Mesenchymal stem cell (in vitro differentiated cells and primary cell): ENCODE measurements around the gene CRADD.

Source experiments
- DNase-seq: peaks from one replicate; pipeline ENCODE4 v3.0.0-alpha.2; 2013
- H2AFZ ChIP-seq: one replicate; pipeline ENCODE4 v1.6.1; 2013; ENCODE audit warnings: low read depth, mild to moderate bottlenecking, control low read depth, inconsistent platforms, low read length, moderate library complexity
- H2AK5ac ChIP-seq: 2 replicates; pipeline ENCODE4 v1.6.1; 2013; ENCODE audit warnings: low read length, moderate library complexity, mild to moderate bottlenecking, inconsistent platforms; ENCODE audit not compliant: severe bottlenecking
- H2BK120ac ChIP-seq: one replicate; pipeline ENCODE4 v1.6.1; 2013; ENCODE audit warnings: low read depth, mild to moderate bottlenecking, inconsistent platforms, low read length, moderate library complexity
- H2BK12ac ChIP-seq, 2 experiments: one replicate each; pipeline ENCODE4 v1.6.1; 2013; ENCODE audit warnings: inconsistent platforms in 2 of 2, low read length in 2 of 2, mild to moderate bottlenecking in 2 of 2, moderate library complexity in 2 of 2, control low read depth in 1 of 2
- H2BK15ac ChIP-seq: one replicate; pipeline ENCODE4 v1.6.1; 2013; ENCODE audit warnings: mild to moderate bottlenecking, low read depth, inconsistent platforms; ENCODE audit not compliant: poor library complexity, severe bottlenecking
- H2BK5ac ChIP-seq: 2 replicates; pipeline ENCODE4 v1.6.1; 2013; ENCODE audit warnings: low read depth, mild to moderate bottlenecking, low read length, control low read depth, inconsistent platforms; ENCODE audit not compliant: poor library complexity, severe bottlenecking
- H3K14ac ChIP-seq, 2 experiments: one replicate each; pipeline ENCODE4 v1.6.1; 2013; ENCODE audit warnings: inconsistent platforms in 2 of 2, low read length in 2 of 2, control low read depth in 1 of 2, mild to moderate bottlenecking in 1 of 2, moderate library complexity in 1 of 2
- H3K18ac ChIP-seq, 2 experiments: one replicate each; pipeline ENCODE4 v1.6.1; 2013; ENCODE audit warnings: inconsistent platforms in 2 of 2, low read length in 2 of 2, control low read depth in 1 of 2, low read depth in 1 of 2, mild to moderate bottlenecking in 1 of 2
- H3K23ac ChIP-seq, 2 experiments: one replicate each; pipeline ENCODE4 v1.6.1; 2013; ENCODE audit warnings: inconsistent platforms in 2 of 2, low read length in 2 of 2, mild to moderate bottlenecking in 2 of 2, moderate library complexity in 2 of 2, control low read depth in 1 of 2
- H3K27ac ChIP-seq: 2 replicates; pipeline ENCODE4 v1.5.1; 2013; ENCODE audit warnings: mild to moderate bottlenecking, moderate library complexity, low read length, control low read depth, inconsistent platforms; ENCODE audit not compliant: poor library complexity, severe bottlenecking
- H3K27me3 ChIP-seq, 2 experiments: 2 replicates each; pipeline versions ENCODE4 v1.6.1 to v1.7.0; 2013; ENCODE audit warnings: low read length in 2 of 2, mild to moderate bottlenecking in 2 of 2, moderate library complexity in 2 of 2, control low read depth in 1 of 2, inconsistent platforms in 1 of 2; ENCODE audit not compliant: control insufficient read depth in 1 of 2, insufficient read depth in 1 of 2
- H3K36me3 ChIP-seq, 2 experiments: 2 replicates each; pipeline versions ENCODE4 v1.6.1 to v1.7.0; 2013; ENCODE audit warnings: low read length in 2 of 2, control low read depth in 1 of 2, inconsistent platforms in 1 of 2, low read depth in 1 of 2, mild to moderate bottlenecking in 1 of 2; ENCODE audit not compliant: insufficient read depth in 2 of 2, control insufficient read depth in 1 of 2
- H3K4ac ChIP-seq, 2 experiments: one replicate each; pipeline ENCODE4 v1.6.1; 2013; ENCODE audit warnings: inconsistent platforms in 2 of 2, low read length in 2 of 2, mild to moderate bottlenecking in 2 of 2, moderate library complexity in 2 of 2, control low read depth in 1 of 2, low read depth in 1 of 2
- H3K4me1 ChIP-seq: 2 replicates; pipeline ENCODE4 v1.6.1; 2013; ENCODE audit warnings: low read depth, low read length, control low read depth; ENCODE audit not compliant: control insufficient read depth, insufficient read depth
- H3K4me2 ChIP-seq: 2 replicates; pipeline ENCODE4 v1.6.1; 2013; ENCODE audit warnings: low read length, mild to moderate bottlenecking, inconsistent platforms; ENCODE audit not compliant: poor library complexity, severe bottlenecking
- H3K4me3 ChIP-seq, 2 experiments: 2 replicates each; pipeline versions ENCODE4 v1.5.1 to v1.7.0; 2013; ENCODE audit warnings: low read length in 2 of 2, mild to moderate bottlenecking in 2 of 2, control low read depth in 1 of 2, low read depth in 1 of 2; ENCODE audit not compliant: insufficient read depth in 1 of 2
- H3K79me1 ChIP-seq: replicated peaks from 2 replicates; pipeline ENCODE4 v1.6.1; 2013; ENCODE audit warnings: mild to moderate bottlenecking, control low read depth, low read length, inconsistent platforms; ENCODE audit not compliant: poor library complexity, severe bottlenecking
- H3K9ac ChIP-seq: 2 replicates; pipeline ENCODE4 v1.7.0; 2013; ENCODE audit warnings: mild to moderate bottlenecking, low read length, moderate library complexity
- H3K9me3 ChIP-seq: 2 replicates; pipeline ENCODE4 v1.7.0; 2013; ENCODE audit warnings: mild to moderate bottlenecking, low read length; ENCODE audit not compliant: control insufficient read depth
- H4K8ac ChIP-seq: one replicate; pipeline ENCODE4 v1.6.1; 2013; ENCODE audit warnings: inconsistent platforms, mild to moderate bottlenecking, low read length, moderate library complexity
- H4K91ac ChIP-seq: one replicate; pipeline ENCODE4 v1.6.1; 2013; ENCODE audit warnings: mild to moderate bottlenecking, low read length, inconsistent platforms
- WGBS: methylation state at CpG from one replicate; pipeline ENCODE4 v1.1.7; 2013; ENCODE audit warnings: mixed read lengths; 5-methylcytosine and 5-hydroxymethylcytosine counted together

CRADD gene

GRCh38 chr12:93803424-93803807 lies 126.2 kb downstream of the CRADD start:
- 81% methylated on average over 4 of the region's 4 CpGs for WGBS

DNA sequence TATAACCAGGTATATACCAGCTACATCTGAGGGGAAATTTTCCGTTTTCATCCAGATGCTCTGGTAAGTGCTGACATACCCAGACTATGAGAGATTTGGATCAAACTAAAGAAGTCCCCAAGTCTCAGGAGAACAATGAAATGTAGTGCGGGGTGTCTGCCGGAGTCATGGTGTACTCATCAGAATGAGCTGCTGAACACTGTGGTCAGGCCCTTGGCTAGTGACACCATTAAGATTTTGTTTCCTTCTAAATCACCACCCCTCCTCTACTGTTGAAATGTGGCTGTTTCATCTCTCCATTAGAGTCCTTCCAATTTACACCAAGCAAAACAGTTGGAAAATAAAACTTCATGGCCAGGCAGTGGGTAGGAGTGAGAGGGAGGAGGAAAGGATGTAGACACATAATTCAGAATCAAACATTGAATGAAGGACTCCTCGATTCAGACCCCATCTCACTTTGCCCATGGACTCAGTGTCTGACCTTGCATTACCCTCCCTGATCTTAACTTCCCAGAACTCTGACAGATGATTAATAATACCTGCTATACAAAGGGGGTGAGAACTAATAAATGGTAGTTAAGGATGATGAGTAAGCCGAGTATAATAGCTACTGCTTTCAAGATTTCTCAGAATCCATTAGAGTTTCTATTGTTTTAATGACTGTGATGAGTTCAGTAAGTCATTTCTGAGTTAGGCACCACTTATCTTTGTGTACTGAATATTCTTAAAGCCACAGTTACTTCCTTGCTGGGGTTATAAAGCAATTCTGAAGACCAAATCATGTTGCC lies 127.4 kb downstream of the CRADD start:
- no peak overlapping the region for H4K8ac ChIP-seq
- peak overlapping the region in 1 of 2 experiments; percentile 19 for H3K14ac ChIP-seq
- no peak overlapping the region for H2BK120ac ChIP-seq
- peak overlapping the region; percentile 23 for H2AK5ac ChIP-seq
- H3K79me1 ChIP-seq: peaks cover 1% of the 10 kb centered on the region
- H4K91ac ChIP-seq: no peak overlapping the region
- no peak overlapping the region for H2BK12ac ChIP-seq
- no peak overlapping the region for H2BK15ac ChIP-seq
- peaks cover 2% of the 10 kb centered on the region for H3K4me1 ChIP-seq
- no peak overlapping the region for H3K27ac ChIP-seq
- H3K9ac ChIP-seq: no peak overlapping the region
- no peaks in the 10 kb centered on the region for H3K27me3 ChIP-seq
- no peak overlapping the region for H2BK5ac ChIP-seq
- no peak overlapping the region for H3K23ac ChIP-seq
- no peaks in the 10 kb centered on the region for H3K36me3 ChIP-seq
- no peak overlapping the region for H3K4me2 ChIP-seq
- no peak for DNase-seq
- no peak overlapping the region for H3K18ac ChIP-seq
- H3K4ac ChIP-seq: peak overlapping the region in 1 of 2 experiments; percentile 49
- no peak overlapping the region for H2AFZ ChIP-seq
- H3K9me3 ChIP-seq: no peaks in the 10 kb centered on the region
- 60% methylated on average over 4 of the region's 5 CpGs for WGBS
- H3K4me3 ChIP-seq: no peak overlapping the region

More at GRCh38 chr12:93803424-93803807, 126.2 kb downstream of the CRADD start:
- peak overlapping the region; percentile 31 for H3K4me2 ChIP-seq
- no peak overlapping the region for H3K18ac ChIP-seq
- H3K4ac ChIP-seq: no peak overlapping the region
- H3K14ac ChIP-seq: no peak overlapping the region
- H3K4me3 ChIP-seq: peak overlapping the region in 1 of 2 experiments; percentile 52
- no peak overlapping the region for H2BK5ac ChIP-seq
- no peak overlapping the region for H3K23ac ChIP-seq
- H3K9ac ChIP-seq: peak overlapping the region; percentile 74
- no peaks in the 10 kb centered on the region for H3K27me3 ChIP-seq
- no peak overlapping the region for H2AFZ ChIP-seq
- H4K91ac ChIP-seq: no peak overlapping the region
- no peak overlapping the region for H4K8ac ChIP-seq
- no peaks in the 10 kb centered on the region for H3K36me3 ChIP-seq
- H2BK12ac ChIP-seq: no peak overlapping the region
- no peak overlapping the region for H2BK15ac ChIP-seq
- no peaks in the 10 kb centered on the region for H3K9me3 ChIP-seq
- peak overlapping the region; percentile 69 for H3K27ac ChIP-seq
- H2AK5ac ChIP-seq: no peak overlapping the region
- H2BK120ac ChIP-seq: no peak overlapping the region
- DNase-seq: no peak
- peaks cover 4% of the 10 kb centered on the region for H3K79me1 ChIP-seq
- peaks cover 2% of the 10 kb centered on the region for H3K4me1 ChIP-seq

DNA sequence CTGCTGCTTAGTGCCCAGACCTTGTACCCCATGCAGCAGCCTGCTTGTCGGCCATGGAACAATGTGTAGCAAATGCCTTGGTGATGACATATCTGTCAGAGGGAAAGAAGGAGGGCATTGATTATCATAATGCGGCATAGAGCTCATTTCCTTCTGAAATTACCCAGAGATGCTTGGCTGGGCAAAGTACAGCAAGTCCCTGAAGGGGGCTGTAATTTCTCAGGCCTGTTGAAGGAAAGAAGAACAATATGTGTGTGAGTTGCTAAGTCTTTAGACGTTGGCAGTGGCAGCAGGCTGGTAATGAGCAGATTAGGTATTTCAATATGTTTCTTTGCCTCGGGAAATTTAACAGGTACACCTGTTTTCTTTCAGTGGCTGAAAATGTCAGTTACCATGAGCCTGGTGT lies 128.6 kb downstream of the CRADD start:
- Histone ChIP-seq H3K79me1 (no peaks in the 10 kb centered on the region), H3K23ac (no peak overlapping the region), H3K27ac (no peak overlapping the region), H3K18ac (peak overlapping the region in 1 of 2 experiments; percentile 23), H3K27me3 (no peaks in the 10 kb centered on the region), H3K4me2 (no peak overlapping the region), H2AK5ac (no peak overlapping the region), H3K4ac (peak overlapping the region in 1 of 2 experiments; percentile 9), H2AFZ (no peak overlapping the region), H2BK15ac (no peak overlapping the region), H2BK5ac (no peak overlapping the region), H3K4me3 (no peak overlapping the region), H3K9me3 (no peaks in the 10 kb centered on the region), H4K91ac (no peak overlapping the region), H2BK12ac (peak overlapping the region in 1 of 2 experiments; percentile 45), H4K8ac (no peak overlapping the region), H3K9ac (no peak overlapping the region), H3K36me3 (no peaks in the 10 kb centered on the region), H3K4me1 (peaks cover 4% of the 10 kb centered on the region), H2BK120ac (no peak overlapping the region), H3K14ac (no peak overlapping the region)
- WGBS: 72% methylated on average over 4 of the region's 4 CpGs
- DNase-seq: no peak

GRCh38 chr12:93807354-93807753 lies 130.2 kb downstream of the CRADD start:
- Histone ChIP-seq H3K36me3 (no peaks in the 10 kb centered on the region), H3K4me2 (no peak overlapping the region), H2BK120ac (no peak overlapping the region), H2AK5ac (no peak overlapping the region), H4K91ac (no peak overlapping the region), H3K79me1 (no peaks in the 10 kb centered on the region), H3K18ac (no peak overlapping the region), H3K23ac (no peak overlapping the region), H2AFZ (no peak overlapping the region), H3K4me1 (peaks cover 7% of the 10 kb centered on the region), H3K9ac (no peak overlapping the region), H2BK5ac (no peak overlapping the region), H3K27me3 (no peaks in the 10 kb centered on the region), H3K27ac (no peak overlapping the region), H3K4ac (no peak overlapping the region), H2BK15ac (no peak overlapping the region), H2BK12ac (peak overlapping the region in 1 of 2 experiments; percentile 49), H3K14ac (no peak overlapping the region), H3K9me3 (no peaks in the 10 kb centered on the region), H4K8ac (no peak overlapping the region), H3K4me3 (no peak overlapping the region)
- DNase-seq: no peak
- 74% methylated on average over 1 of the region's 2 CpGs for WGBS
